HEK293 (cell line): Measurements from ENCODE around the gene PIK3R4.

Experiments used
- BCL6B ChIP-seq: fragments of 450-650 bp; formaldehyde crosslinking; IDR thresholded peaks from 2 replicates; pipeline ENCODE4 v1.5.1; 2017; ENCODE audit warnings: missing biosample characterization, missing genetic modification characterization

The PIK3R4 gene

GRCh38 chr3:130635285-130635684 lies 111.3 kb downstream of the PIK3R4 start (continued):
- no peak for TF ChIP-seq BCL6B (tag by site-specific recombination)
